B cell (primary cell): ENCODE data around the gene HACD2.

Experiments used
- CTCF ChIP-seq: fragments of 200-600 bp; IDR thresholded peaks from one replicate; pipeline ENCODE4 v1.8.0; 2022; ENCODE audit warnings: antibody characterized with exemption, mild to moderate bottlenecking
- EZH2 ChIP-seq: IDR thresholded peaks from 2 replicates; pipeline ENCODE4 v1.6.1; 2012; ENCODE audit warnings: borderline replicate concordance, low read depth, mild to moderate bottlenecking, moderate library complexity, low read length; ENCODE audit not compliant: insufficient read depth, poor library complexity, severe bottlenecking

- TF ChIP-seq CTCF (no peak), EZH2 (no peak)
These were observed 136.9 kb downstream of the HACD2 start for GRCh38 chr3:123447749-123448517.
